ENCODE data around the gene LPCAT1.

Gene LPCAT1

GRCh38 chr5:1555011-1555807, 31.4 kb upstream of the LPCAT1 start:
- DNase-seq (ENCODE audit: low spot score), result no peak

- DNase-seq (ENCODE audit: low spot score), result no peak
Observed at GRCh38 chr5:1554410-1554967, 30.7 kb upstream of the LPCAT1 start.

DNA sequence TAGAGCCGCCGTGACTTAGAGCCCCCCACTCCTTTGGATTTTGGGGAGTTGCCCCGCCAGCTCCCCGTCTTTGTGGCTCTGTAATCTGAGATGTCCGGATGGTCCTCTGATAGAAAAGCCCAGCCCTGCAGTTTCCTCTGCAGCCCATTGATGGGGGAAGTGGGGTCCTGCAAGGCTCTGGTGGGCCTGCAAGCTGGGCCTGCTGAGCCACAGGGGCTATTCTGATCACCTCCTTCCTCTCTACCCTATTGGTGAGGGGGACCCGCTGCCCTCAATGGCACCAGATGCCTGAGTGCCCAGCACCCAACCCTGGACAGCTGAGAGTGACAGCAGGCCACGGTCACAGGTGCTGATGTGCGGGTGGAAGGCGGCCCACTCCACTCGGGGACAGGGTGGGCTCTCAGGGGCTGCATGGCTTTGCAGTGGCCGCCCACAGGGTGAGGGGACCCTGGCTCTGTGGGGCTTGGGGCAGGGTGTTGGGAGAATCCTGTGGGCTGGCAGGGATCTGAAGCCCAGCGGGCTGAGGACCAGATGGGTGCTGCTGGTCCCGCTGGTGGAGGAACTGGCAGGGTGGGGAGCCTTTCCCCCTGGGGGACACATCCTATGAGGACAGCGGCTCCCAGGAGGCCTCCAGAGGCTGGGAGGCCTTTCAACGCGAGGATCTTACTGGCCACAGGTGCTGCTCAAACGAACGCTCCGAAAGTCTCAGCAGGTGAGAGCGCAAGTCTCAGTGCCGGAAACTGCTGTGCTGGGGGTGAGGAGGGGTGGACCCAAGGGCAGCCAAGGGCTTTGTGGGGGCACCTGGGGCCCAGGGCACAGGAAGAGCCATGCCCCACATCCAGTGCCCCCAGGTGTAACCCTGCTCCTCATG, 30.0 kb upstream of the LPCAT1 start:
- DNase-seq (ENCODE audit: low spot score), result no peak

DNA sequence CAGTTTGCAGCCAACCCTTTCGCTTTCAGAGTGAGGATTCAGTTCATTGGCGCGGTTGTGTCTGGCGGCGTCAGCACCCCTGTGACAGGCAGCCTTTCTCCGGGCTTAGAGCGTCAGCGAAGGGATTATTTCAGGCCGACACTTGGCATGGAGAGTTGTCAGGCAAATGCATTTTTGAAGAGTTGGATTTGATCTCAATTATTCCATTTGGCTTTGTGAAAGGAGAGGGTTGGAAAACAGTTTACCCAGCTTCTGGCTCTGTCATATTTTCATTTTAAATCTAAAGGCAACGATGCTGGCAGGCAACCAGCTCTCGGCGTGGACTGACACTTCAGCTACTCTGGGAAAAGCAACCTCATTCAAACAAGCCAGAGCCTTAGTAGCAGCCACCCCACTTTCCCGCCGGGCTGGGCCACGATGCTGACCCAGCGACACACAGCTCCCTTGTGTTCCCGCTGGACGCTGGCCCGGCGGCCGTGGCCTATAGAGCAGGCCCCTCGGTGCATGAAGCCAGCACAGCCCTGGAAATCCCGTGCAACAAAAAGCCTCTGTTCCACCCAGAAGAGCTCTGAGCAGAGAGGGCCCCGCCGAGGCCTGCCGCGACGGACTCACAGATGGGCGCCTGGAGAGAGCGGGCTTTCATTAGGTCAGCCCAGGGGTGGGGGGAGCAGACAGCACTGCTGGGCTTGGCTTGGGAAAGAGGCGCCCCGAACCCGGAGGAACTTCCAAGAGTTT, 28.9 kb upstream of the LPCAT1 start:
- peak; percentile 98 for DNase-seq (ENCODE audit: low spot score)

GRCh38 chr5:1551426-1552301, 27.9 kb upstream of the LPCAT1 start:
- DNase-seq (ENCODE audit: low spot score), result no peak

DNA sequence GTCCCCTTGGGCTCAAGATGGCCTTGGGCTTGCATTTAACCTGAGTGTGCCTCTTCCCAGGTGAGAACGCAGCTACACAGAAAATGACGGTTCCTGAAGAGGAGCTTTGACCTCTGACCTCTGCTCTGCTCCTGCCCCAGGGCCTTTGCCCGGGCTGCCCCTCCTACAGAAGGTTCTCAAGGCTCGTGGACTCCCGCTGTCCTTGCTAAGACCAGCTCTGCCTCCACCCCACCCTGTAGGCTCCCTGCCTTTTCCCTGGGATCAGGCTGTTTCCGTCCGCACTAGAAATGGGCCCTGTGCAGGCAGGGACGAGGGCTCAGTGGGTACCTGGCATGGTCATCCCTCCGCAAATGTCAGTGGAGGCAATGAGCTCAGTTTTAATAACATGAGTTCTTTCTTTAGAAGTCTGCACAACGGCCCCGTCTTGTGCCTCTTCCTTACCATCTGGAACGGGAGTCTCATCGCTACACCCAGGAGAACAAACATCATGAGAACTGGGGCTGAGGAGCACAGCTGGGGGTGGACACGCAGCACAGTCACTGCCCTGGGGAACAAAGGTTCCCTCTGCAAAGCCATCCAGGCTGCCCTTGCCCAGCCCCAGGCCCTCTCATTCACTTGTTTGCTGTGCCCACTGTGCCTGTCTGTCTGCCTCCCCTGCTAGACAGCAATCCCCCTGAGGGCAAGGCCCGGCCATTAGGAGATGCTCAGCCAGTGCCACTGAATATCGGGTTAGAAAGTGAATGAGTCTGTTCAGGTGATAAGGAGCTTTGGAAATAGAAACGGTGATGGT, 26.7 kb upstream of the LPCAT1 start:
- no peak for DNase-seq (ENCODE audit: low spot score)

- no peak for DNase-seq (ENCODE audit: low spot score)
Observed at GRCh38 chr5:1549475-1550030, 25.8 kb upstream of the LPCAT1 start.

- no peak for DNase-seq (ENCODE audit: low spot score)
Observed at GRCh38 chr5:1548702-1549474, 25.1 kb upstream of the LPCAT1 start.

GRCh38 chr5:1547655-1548054, 23.9 kb upstream of the LPCAT1 start:
- DNase-seq (ENCODE audit: low spot score), result no peak

DNA sequence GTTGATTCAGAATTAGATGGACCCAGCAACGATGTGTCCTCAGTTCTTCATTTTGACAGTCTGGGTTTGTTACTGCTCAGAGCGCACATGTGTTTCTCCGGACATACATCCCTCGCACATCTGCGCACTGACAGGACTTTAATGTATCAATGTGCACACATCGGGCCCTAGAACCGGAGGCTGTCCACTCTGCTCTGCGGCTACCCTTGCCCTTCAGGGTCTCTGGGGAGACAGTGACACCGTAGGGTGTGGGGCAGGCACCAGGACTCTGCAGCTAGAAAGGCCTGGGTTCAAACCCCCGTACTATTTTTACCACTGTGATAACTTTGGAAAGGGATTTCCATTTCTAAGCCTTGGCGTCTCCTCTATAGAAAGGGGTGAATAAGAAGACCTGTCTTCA, 23.5 kb upstream of the LPCAT1 start:
- no peak for DNase-seq (ENCODE audit: low spot score)

- DNase-seq (ENCODE audit: low spot score), result no peak
Observed at GRCh38 chr5:1546556-1546955, 22.8 kb upstream of the LPCAT1 start.

- no peak for DNase-seq (ENCODE audit: low spot score)
Observed at GRCh38 chr5:1545805-1546355, 22.1 kb upstream of the LPCAT1 start.

GRCh38 chr5:1545126-1545804, 21.5 kb upstream of the LPCAT1 start:
- no peak for DNase-seq (ENCODE audit: low spot score)

GRCh38 chr5:1544294-1544961, 20.7 kb upstream of the LPCAT1 start:
- no peak for DNase-seq (ENCODE audit: low spot score)

DNA sequence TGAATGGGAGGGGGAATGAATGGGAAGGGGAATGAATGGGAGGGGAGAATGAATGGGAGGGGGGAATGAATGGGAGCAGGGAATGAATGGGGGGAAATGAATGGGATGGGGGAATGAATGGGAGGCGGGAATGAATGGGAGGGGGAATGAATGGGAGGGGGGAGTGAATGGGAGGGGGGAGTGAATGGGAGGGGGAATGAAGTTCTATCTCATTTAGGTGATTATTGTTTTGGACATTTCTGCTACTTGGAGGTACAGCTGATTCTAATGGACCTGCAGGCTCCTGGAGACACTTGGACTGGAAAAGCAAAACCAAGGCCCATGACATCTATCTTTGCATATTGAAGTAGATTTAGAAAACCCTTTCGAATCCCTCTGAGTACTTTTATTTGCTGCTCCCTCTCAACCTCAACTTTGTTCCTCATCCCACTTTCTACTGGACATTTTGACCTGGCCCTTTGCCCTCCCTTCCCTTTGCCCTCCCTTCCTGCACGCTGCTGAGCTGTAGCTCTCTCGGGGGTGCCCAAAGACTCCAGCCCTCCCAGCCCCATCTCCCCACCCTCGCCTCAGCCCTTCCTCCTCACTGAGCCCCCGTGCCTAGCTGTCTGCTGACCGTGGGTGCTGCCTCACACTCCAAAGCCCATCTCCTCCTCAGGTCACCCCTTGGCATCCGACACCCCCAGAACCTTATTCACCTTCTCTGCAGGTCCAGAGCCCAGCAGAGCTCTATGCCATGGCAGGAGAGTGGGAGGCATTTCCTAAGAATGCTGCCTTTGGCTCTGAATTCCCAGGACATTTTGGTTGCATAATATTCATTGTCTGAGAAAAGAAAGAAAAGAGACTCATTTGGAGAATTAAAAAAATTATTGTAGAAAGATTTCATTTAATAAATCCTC, 19.9 kb upstream of the LPCAT1 start:
- no peak for DNase-seq (ENCODE audit: low spot score)

GRCh38 chr5:1542781-1543180, 19.0 kb upstream of the LPCAT1 start:
- peak; percentile 11 for DNase-seq (ENCODE audit: low spot score)

Measured in pons (tissue), 1 donor.